Left renal pelvis (tissue), 4 donors: ENCODE measurements around the gene ZNF592. TPM values are rescaled to one million over a fixed set of nuclear protein-coding genes. Genes with fewer than 3 reads are reported as not detected.

Source experiments
- DNase-seq, 4 donors: peaks; one replicate each; pipeline ENCODE4 v3.0.0-alpha.2; 2013; ENCODE audit warnings: low read depth in 4 of 4, low spot score in 3 of 4
- polyA plus RNA-seq, 4 donors: library from polyadenylated mRNA; unstranded; fragments of 120-200 nt; gene quantifications; one replicate each; pipeline ENCODE4 v1.2.1, GENCODE V29; 2013; ENCODE audit not compliant: insufficient read length in 4 of 4

The ZNF592 gene
- polyA plus RNA-seq, 4 donors, result 27.2 to 33.4 (median 28.1) TPM

DNA sequence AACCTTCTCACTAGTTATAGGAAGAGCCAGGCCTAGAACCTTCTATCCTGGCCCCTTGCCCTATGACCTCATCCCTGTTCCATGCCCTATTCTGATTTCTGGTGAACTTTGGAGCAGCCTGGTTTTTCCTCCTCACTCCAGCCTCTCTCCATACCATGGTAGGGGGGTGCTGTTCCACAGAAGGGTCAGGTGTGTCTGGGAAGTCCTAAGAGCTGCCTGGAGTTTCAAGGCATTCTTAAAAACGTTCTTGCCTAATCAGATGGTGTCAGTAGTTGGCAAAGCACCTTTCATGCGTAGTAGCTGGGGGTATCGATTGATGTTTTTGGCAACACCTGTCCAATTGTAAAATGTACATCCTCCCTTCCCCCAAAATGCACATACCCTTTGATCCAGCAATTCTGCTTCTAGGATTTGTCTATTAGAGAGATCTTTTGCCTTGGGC is 52.0 kb downstream of the ZNF592 start:
- DNase-seq, result no peak

DNA sequence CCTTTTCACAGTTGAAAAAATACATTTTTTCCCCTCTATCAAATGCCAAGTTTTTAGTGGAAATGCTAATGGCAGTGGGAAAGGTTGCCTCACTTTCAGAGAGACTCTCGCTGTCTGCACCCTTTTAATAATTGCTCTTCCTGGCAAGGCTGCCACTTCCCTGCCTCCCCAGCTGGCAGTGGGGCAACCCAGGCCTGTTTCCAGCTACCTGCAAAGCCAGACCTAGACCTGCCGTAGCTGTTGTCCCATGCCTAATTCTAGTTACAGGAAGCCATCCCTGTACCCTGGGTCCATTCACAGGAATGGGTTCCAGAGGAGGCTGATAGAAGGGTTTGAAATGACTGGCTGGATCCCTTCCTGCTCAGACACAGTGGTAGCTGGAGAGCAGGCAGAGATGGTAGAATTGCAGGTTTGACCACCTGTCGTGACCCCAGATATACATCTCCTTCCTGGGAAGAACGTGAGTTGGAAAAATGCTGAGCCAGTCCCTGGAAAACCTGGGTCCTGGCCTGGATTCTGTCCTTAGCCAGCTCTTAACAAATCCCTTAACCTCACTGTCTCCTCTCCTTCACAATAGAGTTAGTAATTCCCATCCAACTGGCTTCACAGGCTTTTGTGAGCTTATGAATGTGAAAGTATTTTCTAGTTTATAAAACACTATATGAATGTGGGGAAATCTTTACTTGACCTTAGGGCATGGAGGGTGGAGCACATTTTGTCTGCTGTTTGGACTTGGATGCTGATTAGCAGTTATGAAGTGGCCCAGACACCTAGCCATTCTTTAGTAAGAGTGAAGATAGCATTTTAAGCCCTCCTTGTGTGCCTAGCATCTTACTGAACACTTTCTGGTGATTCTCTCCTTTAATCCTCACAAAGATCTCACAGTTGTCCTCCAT is 55.9 kb downstream of the ZNF592 start:
- DNase-seq, result no peak

DNA sequence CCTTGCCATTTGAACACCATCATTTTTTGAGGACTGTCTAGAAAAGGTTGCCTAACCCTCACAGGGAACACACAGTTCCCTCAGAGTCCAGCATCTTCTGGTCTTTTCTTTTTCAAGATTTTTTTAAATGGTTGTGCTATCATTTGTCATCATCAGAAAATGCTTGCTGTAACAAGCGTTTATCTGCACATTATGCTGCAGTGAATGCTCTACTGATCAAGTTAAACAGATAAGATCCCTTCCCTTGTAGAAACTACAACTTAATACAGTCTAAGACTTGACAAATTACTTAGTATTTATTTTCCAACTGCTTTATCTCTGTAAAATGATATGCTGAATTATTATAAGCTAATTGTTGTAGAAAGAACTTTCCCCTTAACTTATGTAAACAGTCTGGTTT is 56.8 kb downstream of the ZNF592 start:
- no peak for DNase-seq

DNA sequence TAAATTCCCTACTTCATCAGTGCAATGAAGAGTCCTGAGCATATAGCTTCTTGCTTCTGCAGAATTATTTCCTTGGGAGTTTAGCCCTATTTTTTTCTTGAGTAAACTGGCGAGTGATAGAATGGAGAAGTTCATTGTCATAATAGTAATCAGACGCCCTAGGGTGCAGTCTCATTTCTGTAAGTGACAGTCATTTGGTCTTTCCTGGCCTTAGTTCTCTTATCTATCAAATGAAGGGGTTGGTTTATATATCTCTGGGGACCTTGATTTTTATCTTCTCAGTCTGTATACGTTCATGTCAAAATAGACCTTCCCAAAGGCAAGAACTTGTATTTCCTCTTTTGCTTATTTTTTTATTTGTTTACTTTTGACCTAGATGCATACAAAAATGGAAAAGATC is 58.8 kb downstream of the ZNF592 start:
- DNase-seq, result no peak

DNA sequence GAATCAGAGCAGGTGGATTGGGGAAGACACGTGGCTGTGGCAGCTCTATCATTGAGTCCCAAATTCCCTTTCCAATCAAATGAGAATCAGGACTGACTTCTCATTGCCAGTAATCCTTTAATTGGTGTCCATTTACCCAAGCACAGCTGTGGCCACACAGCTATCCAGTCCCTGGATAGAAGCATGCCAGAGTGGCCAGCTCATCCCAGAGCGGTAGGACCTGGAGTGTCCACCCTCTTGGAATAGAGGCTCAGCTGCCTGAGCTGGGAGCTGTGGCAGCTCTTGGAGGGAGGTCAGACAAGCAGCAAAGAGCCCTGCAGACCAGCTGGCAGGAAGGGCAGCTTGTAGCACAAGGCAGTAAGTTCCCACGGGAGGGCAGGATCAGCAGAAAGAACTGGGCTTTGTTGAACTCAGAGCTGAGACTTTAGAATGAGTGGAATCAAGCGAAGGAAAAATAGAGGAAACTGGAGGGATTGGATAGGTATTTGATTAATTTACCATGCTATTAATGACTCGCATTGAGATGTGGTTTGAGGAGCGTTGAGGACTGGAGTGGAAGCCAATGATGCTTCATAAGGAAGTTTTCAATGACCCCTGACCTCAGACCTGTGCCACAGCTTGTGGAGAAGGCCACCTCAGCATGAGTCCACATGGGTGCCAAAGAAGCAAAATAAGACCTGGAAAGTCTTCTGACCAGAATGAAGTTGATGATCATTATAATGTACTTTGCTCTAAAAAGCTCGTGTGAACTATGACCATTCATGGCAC is 61.9 kb downstream of the ZNF592 start:
- DNase-seq, result no peak

DNA sequence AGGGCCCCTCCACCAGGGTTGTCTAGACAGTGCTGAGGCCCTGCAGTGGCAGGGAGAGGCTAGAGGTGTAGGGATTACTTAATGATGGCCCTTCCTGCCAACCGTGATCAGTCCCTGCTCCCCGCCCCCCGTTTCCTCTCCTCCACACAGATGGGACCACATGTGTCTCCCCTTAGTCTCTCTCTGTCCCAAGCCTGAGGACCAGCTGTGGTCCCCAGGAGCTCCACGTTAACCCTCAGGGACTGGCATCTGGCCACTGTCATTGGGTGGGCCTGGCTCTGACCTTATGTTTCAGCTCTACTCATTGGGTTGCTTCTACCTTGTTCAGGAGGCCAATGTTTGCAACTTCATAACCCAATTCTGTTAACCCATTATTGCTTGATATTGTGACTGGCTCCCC is 62.8 kb downstream of the ZNF592 start:
- no peak for DNase-seq

DNA sequence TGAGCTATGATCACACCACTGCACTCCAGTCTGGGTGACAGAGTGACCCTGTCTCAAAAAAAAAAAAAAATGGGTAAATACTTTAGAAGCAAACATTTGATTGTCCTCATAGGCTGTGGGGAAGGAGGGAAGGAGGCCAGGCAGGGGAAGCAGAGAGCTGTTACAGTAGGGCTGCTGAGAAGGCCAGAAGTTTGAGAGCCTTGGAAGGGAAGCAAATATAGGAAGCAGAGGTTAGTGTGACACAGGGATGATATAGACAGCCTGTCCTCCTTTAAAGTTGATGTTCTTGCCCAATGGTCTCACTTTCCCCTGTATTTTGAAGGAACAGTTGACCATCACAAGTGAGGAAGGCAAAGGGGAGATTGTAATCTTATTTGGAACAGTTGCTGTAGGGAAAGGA is 63.4 kb downstream of the ZNF592 start:
- no peak for DNase-seq

DNA sequence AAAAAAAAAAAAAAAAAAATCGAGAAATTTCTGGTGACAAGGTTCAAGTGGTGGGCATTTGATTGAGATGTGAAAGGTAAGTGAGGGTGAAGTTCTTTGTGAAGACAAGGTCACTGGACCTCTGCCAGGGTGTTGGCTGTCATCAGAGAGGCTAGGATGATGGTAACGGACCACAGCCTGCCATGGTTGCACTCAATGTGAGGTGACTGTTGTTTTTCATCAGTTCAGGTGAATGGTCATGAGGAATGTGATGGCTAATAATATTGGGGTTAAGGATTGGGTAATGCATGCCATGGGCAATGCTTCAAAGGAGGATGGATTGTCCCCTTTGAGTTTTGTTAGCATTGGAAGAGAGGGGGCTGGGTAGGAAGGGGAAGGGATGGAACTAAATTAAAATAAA is 64.5 kb downstream of the ZNF592 start:
- no peak for DNase-seq

DNA sequence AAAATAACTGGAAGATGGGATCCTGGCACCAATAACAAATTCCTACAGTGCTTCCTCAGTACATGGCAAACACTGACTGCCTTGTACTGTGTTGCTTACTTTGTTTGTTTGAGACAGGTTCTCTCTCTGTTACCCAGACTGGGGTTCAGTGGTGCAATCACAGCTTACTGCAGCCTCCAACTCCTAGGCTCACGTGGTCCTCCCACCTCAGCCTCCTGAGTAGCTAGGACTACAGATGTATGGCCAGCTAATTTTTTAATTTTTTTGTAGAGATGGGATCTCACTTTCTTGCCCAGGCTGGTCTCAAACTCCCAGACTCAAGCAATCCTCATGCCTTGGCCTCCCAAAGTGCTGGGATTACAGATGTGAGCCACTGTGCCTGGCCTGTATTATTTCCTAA is 65.0 kb downstream of the ZNF592 start:
- no peak for DNase-seq

DNA sequence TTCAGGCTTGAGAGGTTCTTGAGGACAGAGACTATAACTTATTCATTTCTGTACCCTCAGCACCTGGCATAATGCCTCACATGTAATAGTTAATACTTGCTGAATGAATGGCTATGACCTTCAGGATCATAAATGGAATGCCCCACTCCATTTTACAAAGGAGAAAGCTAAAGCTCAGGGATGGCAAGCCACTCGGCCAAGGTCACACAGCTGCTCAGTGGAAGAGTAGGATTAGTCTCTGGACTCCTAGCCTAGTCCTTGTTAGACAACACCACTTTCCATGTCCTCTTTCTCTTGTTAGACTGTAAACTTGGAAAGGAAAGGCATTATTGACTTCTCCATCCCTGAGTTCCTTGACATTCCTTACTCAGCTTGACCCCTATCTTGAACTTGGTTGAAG is 65.5 kb downstream of the ZNF592 start:
- DNase-seq, result no peak

DNA sequence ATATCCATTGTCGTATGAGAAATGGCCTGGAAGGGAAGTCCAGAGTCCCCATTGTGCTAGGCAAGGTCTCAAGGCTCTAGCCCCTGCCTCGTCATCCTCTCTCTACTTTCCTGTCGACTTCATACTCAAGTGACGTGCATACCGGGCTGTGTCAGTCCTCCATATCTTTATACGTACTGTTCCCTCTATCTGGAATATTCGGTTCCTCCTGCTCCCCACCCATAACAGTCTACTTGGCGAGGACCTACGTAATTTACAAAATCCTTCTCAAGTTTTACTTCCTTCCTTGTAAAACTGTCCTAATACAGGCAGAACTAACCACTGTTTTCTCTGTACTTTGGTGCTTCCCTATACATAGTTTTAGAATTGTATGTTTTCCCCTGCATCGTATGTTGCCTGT is 66.5 kb downstream of the ZNF592 start:
- DNase-seq, result no peak

DNA sequence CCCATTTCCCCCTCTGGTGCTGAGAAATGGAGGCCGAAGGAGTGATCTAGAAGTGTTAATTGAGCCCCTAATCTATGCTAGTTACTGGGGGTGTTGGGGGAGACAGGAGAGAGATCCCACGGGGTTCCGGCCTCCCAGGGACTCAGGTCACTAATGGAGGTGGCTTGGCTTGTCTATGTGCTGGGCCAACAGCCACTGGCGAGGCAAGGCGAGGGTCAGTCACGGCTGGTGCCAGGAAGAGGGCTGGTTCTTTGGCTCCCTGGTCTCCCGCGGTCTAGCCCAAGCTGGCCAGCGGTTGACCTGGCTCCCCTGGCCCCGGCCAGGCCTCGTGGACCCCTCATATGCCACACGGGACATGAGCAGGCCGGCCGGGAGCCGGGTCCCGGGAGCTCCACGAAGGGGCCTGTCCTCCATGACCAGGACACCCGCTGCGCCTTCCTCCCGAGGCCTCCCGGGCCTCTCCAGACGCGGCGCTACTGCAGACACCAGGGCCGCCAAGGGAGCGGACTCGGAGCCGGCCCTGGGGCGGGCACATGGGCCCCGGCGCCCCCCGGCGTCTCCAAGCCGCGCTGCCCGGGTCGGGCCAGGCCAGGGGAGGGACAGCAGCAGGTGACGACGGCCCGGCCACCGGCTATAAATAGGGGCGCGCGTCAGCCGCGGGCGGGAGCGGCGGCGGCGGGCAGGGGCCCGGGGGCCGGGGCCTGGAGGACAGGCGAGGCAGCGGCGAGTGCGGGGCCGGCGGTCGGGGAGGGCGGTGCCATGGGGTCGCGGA is 68.5 kb downstream of the ZNF592 start, which contains the start of gene ALPK3:
Gene ALPK3 (plus strand): TSS at position 663 of the 772 bp plus-strand sequence. CDS start 97 bp downstream, at position 760.
- no peak for DNase-seq

DNA sequence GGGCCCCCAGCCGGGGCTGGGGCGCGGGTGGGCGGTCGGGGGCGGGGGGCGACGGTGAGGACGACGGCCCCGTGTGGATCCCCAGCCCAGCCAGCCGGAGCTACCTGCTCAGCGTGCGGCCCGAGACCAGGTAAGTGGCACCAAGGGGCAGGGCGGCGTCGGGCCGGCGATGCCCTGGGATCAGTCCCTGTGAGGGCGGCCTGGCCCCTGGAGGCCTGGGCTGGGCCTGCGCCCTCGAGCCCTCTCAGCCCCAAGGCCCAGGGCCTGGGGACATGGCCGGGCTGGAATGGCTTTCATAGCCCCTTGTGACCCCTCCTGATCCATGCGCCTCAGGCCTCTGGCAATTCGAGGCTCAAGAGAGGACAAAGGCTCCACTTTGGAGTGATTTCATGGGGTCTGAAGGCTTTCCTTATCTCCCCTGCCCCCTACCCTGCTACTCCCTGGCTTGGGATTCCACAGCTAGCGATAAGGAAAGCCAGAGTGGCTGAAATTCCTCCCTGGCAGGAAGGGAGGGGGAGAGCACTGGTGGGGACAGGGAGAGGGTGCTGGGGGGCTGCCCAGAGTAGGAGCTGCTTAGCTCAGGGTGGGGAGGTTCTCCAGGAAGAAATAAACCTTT is 69.2 kb downstream of the ZNF592 start:
- peak in 1 of 4 donors; percentile 21 for DNase-seq

DNA sequence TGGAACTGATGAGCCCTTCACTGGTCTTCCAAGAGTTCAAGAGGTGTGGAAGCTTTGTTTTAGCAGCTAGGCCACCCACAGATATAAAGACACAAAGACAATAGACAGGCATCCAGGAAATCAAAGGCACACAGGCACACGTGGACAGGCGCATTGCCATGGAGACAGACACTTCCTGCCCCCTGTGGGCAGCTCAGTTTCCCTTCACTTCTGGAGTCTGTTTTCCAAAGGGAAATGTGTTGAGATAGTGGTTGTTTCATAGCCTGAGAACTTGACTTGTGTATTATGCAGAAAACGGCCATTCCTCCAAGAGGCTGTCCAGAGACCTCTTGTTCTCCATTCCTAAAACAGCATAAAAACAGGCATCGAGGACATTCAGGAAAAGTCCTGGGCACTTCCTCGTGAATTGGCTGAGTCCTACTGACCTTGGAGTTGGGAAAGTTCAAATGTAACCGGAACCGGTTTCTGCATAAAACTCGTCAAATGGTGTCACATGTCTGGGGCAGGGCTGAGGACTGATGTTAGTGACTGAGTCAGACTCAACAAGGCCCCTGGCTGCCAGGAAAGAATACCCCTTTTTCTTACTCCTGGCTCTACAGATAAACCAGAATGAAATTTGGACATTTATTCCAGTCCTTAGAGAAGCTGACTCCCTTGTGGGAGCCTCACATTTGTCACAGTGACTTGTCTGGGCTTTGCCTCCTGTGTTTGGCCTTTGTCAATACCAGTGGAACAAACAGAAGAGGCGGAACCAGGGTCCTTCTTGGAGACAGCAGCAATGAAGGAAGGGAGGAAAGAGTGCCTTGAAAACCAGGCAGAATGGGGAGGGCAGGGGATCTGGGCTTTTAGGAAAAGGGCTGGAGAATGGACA is 70.1 kb downstream of the ZNF592 start:
- peak in 1 of 4 donors; percentile 31 for DNase-seq

DNA sequence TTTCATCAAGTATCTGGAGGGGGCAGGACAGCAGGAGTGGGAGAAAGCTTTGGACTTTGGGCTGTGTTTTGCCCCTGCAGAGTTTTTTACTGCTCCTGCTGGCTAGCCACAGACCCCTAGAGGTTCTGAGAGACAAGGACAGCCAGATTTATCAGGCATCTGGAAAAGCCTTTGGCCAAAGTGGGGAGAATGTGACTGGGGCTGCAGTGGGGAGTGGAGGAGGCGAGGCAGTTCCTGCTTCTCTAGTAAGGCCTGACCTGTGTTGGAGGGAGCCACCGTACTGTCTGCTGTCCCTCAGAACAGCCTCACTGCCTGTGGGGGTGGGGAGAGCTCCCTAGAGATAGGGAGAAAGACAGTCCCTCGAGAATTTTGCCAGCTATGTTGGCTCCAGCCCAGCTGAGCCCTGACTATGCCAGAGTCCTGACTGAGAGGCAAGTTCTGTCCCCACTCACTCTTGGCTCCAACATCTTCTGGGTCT is 70.9 kb downstream of the ZNF592 start:
- no peak for DNase-seq

DNA sequence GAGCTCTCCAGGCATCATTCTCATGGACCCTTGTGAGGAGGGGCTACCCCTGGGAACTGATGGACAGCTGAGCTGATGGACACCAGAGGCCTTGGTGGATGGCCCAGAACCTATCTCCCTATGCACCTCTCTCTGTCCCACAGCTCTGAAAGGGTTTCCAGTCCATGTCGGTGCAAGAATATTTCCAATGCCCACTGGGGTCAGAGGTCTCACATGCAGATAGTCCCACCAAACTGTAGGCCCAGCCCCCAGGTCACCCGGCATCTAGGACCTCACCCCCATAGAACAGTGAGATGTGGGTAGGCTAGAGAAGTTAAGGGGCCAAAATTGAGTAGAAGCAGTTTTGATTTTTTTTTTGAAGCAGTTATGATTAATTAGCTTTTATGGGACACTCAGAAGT is 71.4 kb downstream of the ZNF592 start:
- DNase-seq, result no peak

DNA sequence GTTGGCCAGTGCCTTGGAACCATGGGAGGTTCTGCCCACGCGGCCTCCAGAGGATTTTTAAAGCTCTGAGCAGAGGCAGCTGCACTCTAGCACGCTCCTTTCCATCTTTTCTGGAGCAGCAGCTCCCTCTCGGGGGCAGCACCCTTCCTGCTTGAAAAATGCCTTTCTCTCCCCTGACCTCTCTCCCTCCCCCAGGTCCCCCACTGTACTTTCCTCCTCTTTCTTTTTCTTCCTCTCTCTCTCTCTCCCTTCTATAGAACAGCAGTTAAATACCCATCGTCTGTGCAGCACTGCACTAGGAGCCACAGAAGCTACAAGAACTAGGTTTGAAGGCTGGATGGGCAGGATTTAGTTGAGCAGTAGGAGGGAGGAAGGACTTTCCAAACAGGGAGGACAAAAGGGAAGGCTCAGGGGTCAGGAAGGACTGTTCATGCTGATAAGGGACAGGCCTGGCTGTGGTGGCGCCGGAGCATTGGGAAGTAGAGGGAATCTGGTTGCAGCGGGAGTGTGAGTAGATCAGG is 73.2 kb downstream of the ZNF592 start:
- DNase-seq, result peak in 1 of 4 donors; percentile 25

DNA sequence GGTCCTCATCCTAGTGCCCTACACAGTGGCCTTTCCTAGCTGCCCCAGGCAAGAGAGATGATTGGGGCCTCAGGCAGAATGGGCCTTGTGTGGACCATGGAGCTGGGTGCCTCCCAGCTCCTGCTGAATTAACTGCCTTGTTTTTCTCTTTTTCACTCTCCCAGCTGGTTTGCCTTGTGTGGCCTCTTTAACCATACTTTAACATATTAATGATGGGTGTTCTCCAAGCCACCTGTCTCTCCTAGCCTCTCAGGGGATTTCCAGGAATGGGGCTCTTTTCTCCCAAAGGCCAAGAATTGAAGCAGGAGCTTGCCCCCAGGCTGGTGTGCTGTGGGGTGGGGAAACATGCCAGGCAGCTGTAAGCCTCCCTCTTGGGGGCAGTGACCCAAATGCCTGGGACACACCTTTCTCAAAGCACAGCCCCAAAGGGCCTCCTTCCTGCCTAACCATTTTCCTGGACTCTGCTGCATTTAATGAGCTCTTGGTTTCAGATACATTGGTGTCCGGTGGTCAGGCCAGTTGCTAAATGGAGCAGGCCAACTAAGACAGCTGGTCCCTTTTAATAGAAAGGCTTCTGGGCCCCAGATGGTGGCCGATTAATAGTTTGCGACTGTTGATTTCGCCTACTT is 74.4 kb downstream of the ZNF592 start:
- DNase-seq, result no peak
